HL-60/S4 treated with phorbol 12-myristate 13-acetate at 8.2 ng/mL for 4 days and 3 days (cell line): ENCODE data around the gene MAPK8.
"Not testable (repeated sequence)": the region's sequence is repeated elsewhere in the genome, so short reads cannot be mapped to it uniquely, and the experiment has no call there.

ENCODE experiments used
- in situ Hi-C: fragments of 300-500 bp; cut with MboI; formaldehyde crosslinking; loops from 2 replicates; pipeline ENCODE4 v1.15.0; 2022; ENCODE audit warnings: low sequenced_read_pairs

MAPK8 gene

GRCh38 chr10:48333856-48334255 lies 27.4 kb downstream of the MAPK8 start:
- in situ Hi-C loops, result no loop called here

- in situ Hi-C loops, result no loop called here
Observed at GRCh38 chr10:48335788-48336187, 29.3 kb downstream of the MAPK8 start.

GRCh38 chr10:48336978-48337599 lies 30.6 kb downstream of the MAPK8 start:
- in situ Hi-C loops, result no loop called here

- in situ Hi-C loops, result no loop called here
Observed at GRCh38 chr10:48340734-48341133, 34.3 kb downstream of the MAPK8 start.

GRCh38 chr10:48343106-48343505 lies 36.6 kb downstream of the MAPK8 start:
- in situ Hi-C loops, result no loop called here

- in situ Hi-C loops, result no loop called here
Observed at GRCh38 chr10:48343921-48344598, 37.6 kb downstream of the MAPK8 start.

GRCh38 chr10:48346248-48346647 lies 39.8 kb downstream of the MAPK8 start:
- in situ Hi-C loops, result not testable (repeated sequence)

- in situ Hi-C loops, result not testable (repeated sequence)
Observed at GRCh38 chr10:48347539-48347938, 41.1 kb downstream of the MAPK8 start.

GRCh38 chr10:48347943-48348342 lies 41.5 kb downstream of the MAPK8 start:
- in situ Hi-C loops, result not testable (repeated sequence)

GRCh38 chr10:48353246-48353645 lies 46.8 kb downstream of the MAPK8 start:
- in situ Hi-C loops, result loop anchor here (25.0 kb wide), 1 partner anchor 159 kb away; no protein-coding TSS in a partner anchor

- in situ Hi-C loops, result loop anchor here (25.0 kb wide), 1 partner anchor 155 kb away; no protein-coding TSS in a partner anchor
Observed at GRCh38 chr10:48357631-48358030, 51.2 kb downstream of the MAPK8 start.

- in situ Hi-C loops, result loop anchor here (25.0 kb wide), 1 partner anchor 154 kb away; no protein-coding TSS in a partner anchor
Observed at GRCh38 chr10:48358162-48358561, 51.7 kb downstream of the MAPK8 start.

- in situ Hi-C loops, result loop anchor here (25.0 kb wide), 1 partner anchor 153 kb away; no protein-coding TSS in a partner anchor
Observed at GRCh38 chr10:48358838-48359237, 52.4 kb downstream of the MAPK8 start.

- in situ Hi-C loops, result loop anchor here (25.0 kb wide), 1 partner anchor 151 kb away; no protein-coding TSS in a partner anchor
Observed at GRCh38 chr10:48361176-48361575, 54.7 kb downstream of the MAPK8 start.

GRCh38 chr10:48363617-48364355 lies 57.3 kb downstream of the MAPK8 start:
- in situ Hi-C loops, result loop anchor here (25.0 kb wide), 1 partner anchor 149 kb away; no protein-coding TSS in a partner anchor

- in situ Hi-C loops, result loop anchor here (25.0 kb wide), 1 partner anchor 147 kb away; no protein-coding TSS in a partner anchor
Observed at GRCh38 chr10:48364659-48365405, 58.4 kb downstream of the MAPK8 start.

- in situ Hi-C loops, result loop anchor here (25.0 kb wide), 1 partner anchor 147 kb away; no protein-coding TSS in a partner anchor
Observed at GRCh38 chr10:48365668-48366067, 59.2 kb downstream of the MAPK8 start.

- in situ Hi-C loops, result loop anchor here (25.0 kb wide), 1 partner anchor 146 kb away; no protein-coding TSS in a partner anchor
Observed at GRCh38 chr10:48366261-48366660, 59.8 kb downstream of the MAPK8 start.

- in situ Hi-C loops, result loop anchor here (25.0 kb wide), 1 partner anchor 143 kb away; no protein-coding TSS in a partner anchor
Observed at GRCh38 chr10:48369501-48369900, 63.0 kb downstream of the MAPK8 start.

GRCh38 chr10:48377751-48378530 lies 71.5 kb downstream of the MAPK8 start:
- in situ Hi-C loops, result no loop called here
